IMR-90 (cell line): Measurements from ENCODE around the gene MRS2. TPM values are rescaled to one million over a fixed set of nuclear protein-coding genes. Genes with fewer than 3 reads are reported as not detected.
"Not testable (repeated sequence)": the region's sequence is repeated elsewhere in the genome, so short reads cannot be mapped to it uniquely, and the experiment has no call there.

Experiments used
- ATAC-seq: fragments of 200-7000 bp; cut with Tn5 transposase; 2 replicates; pipeline ENCODE4 v1.9.1; 2020; ENCODE audit warnings: low read depth, mild to moderate bottlenecking, moderate library complexity
- BruUV-seq: library from RNA; stranded (reverse); fragments of 400-500 nt; replicated peaks from 2 replicates; lab custom pipeline; 2021; lab: Mats Ljungman, UMichigan
- CTCF ChIA-PET: fragments of 300-600 bp; formaldehyde crosslinking; extraction: SDS; loops from one replicate; lab custom pipeline; 2021; ENCODE audit warnings: antibody characterized with exemption; lab: Yijun Ruan, JAX
- POLR2A ChIA-PET: fragments of 300-600 bp; sonication (Branson Sonifier 250); formaldehyde crosslinking; loops from one replicate; lab custom pipeline; 2022; ENCODE audit warnings: antibody characterized with exemption; ENCODE audit not compliant: unreplicated experiment; lab: Charles Lee
- DNase-seq: peaks from one replicate; pipeline ENCODE4 v3.0.0; 2013
- H2AFZ ChIP-seq: replicated peaks from 2 replicates; pipeline ENCODE3; 2013; ENCODE audit warnings: low read length, mild to moderate bottlenecking; ENCODE audit not compliant: poor library complexity
- H2AK5ac ChIP-seq: 2 replicates; pipeline ENCODE4 v1.6.1; 2013; ENCODE audit warnings: low read depth, low read length, inconsistent platforms
- H2AK9ac ChIP-seq: replicated peaks from 2 replicates; pipeline ENCODE3; 2013; ENCODE audit warnings: mild to moderate bottlenecking, low read depth, low read length, moderate library complexity; ENCODE audit not compliant: poor library complexity
- H2BK120ac ChIP-seq: 2 replicates; pipeline ENCODE4 v1.6.1; 2013; ENCODE audit warnings: low read depth, low read length, inconsistent platforms
- H2BK15ac ChIP-seq: 3 replicates; pipeline ENCODE4 v1.6.1; 2013; ENCODE audit warnings: low read depth, low read length, inconsistent platforms
- H2BK20ac ChIP-seq: 2 replicates; pipeline ENCODE4 v1.6.1; 2013; ENCODE audit warnings: low read depth, mild to moderate bottlenecking, inconsistent platforms, low read length, moderate library complexity
- H2BK5ac ChIP-seq: 2 replicates; pipeline ENCODE4 v1.6.1; 2013; ENCODE audit warnings: mild to moderate bottlenecking, low read depth, low read length, inconsistent platforms; ENCODE audit not compliant: poor library complexity, severe bottlenecking
- H3K14ac ChIP-seq: replicated peaks from 2 replicates; pipeline ENCODE4 v1.6.1; 2013; ENCODE audit warnings: low read depth, low read length, inconsistent platforms
- H3K18ac ChIP-seq: 2 replicates; pipeline ENCODE4 v1.6.1; 2013; ENCODE audit warnings: low read depth, low read length, control low read depth
- H3K23ac ChIP-seq: 2 replicates; pipeline ENCODE4 v1.6.1; 2013; ENCODE audit warnings: low read depth, low read length, inconsistent platforms
- H3K27ac ChIP-seq: 2 replicates; pipeline ENCODE4 v1.5.1; 2013; ENCODE audit warnings: mild to moderate bottlenecking, control low read depth, low read length; ENCODE audit not compliant: insufficient read depth
- H3K27me3 ChIP-seq: 2 replicates; pipeline ENCODE4 v1.6.1; 2013; ENCODE audit warnings: low read length; ENCODE audit not compliant: control insufficient read depth, insufficient read depth
- H3K36me3 ChIP-seq: 2 replicates; pipeline ENCODE4 v1.6.1; 2013; ENCODE audit warnings: low read length, mixed read lengths; ENCODE audit not compliant: control insufficient read depth, insufficient read depth
- H3K4ac ChIP-seq: 2 replicates; pipeline ENCODE4 v1.6.1; 2013; ENCODE audit warnings: low read depth, low read length, inconsistent platforms
- H3K4me1 ChIP-seq: 2 replicates; pipeline ENCODE4 v1.6.1; 2013; ENCODE audit warnings: low read length, mixed read lengths; ENCODE audit not compliant: control insufficient read depth, insufficient read depth
- H3K4me2 ChIP-seq: 2 replicates; pipeline ENCODE4 v1.6.1; 2013; ENCODE audit warnings: low read depth, mild to moderate bottlenecking, control low read depth, low read length, moderate library complexity
- H3K4me3 ChIP-seq: 2 replicates; pipeline ENCODE4 v1.5.1; 2013; ENCODE audit warnings: low read depth, mild to moderate bottlenecking, control low read depth, low read length, moderate library complexity; ENCODE audit not compliant: insufficient read depth
- H3K56ac ChIP-seq: 2 replicates; pipeline ENCODE4 v1.6.1; 2013; ENCODE audit warnings: low read length, inconsistent platforms; ENCODE audit not compliant: insufficient read depth; ENCODE audit errors: extremely low read depth
- H3K79me1 ChIP-seq, 2 experiments: 2 replicates each; pipeline ENCODE4 v1.6.1; 2013; ENCODE audit warnings: low read length in 2 of 2, inconsistent platforms in 1 of 2, low read depth in 1 of 2
- H3K9ac ChIP-seq: 2 replicates; pipeline ENCODE4 v1.6.1; 2013; ENCODE audit warnings: low read depth, low read length, control low read depth
- H3K9me1 ChIP-seq: 2 replicates; pipeline ENCODE4 v1.6.1; 2013; ENCODE audit warnings: low read length, inconsistent platforms; ENCODE audit not compliant: insufficient read depth
- H3K9me3 ChIP-seq: 2 replicates; pipeline ENCODE4 v1.6.1; 2013; ENCODE audit warnings: low read length; ENCODE audit not compliant: control insufficient read depth, insufficient read depth
- H4K20me1 ChIP-seq: 2 replicates; pipeline ENCODE4 v1.6.1; 2013; ENCODE audit warnings: low read length, inconsistent platforms; ENCODE audit not compliant: insufficient read depth
- H4K5ac ChIP-seq: 2 replicates; pipeline ENCODE4 v1.6.1; 2013; ENCODE audit warnings: mild to moderate bottlenecking, low read depth, low read length, control low read depth
- H4K8ac ChIP-seq, 2 experiments: 2 replicates each; pipeline ENCODE4 v1.6.1; 2013; ENCODE audit warnings: low read depth in 2 of 2, low read length in 2 of 2, control low read depth in 1 of 2, inconsistent platforms in 1 of 2
- H4K91ac ChIP-seq: 2 replicates; pipeline ENCODE4 v1.6.1; 2013; ENCODE audit warnings: low read depth, low read length, inconsistent platforms; ENCODE audit not compliant: insufficient read depth
- WGBS, 2 experiments: methylation state at CpG; one replicate each; pipeline versions ENCODE4 v1.1.5 to v1.1.7; 2013; ENCODE audit warnings: missing lambda C conversion rate in 2 of 2; ENCODE audit not compliant: insufficient read length in 1 of 2; ENCODE audit errors: extremely low coverage in 2 of 2; 5-methylcytosine and 5-hydroxymethylcytosine counted together
- dilution Hi-C: fragments of 300-500 bp; cut with HindIII; formaldehyde crosslinking; loops from one replicate; pipeline ENCODE4 v1.14.3; 2018; ENCODE audit warnings: low sequenced_read_pairs; ENCODE audit not compliant: unreplicated experiment
- in situ Hi-C: fragments of 300-500 bp; cut with MboI; formaldehyde crosslinking; loops from 3 replicates; pipeline ENCODE4 v1.14.3; 2019; ENCODE audit warnings: low sequenced_read_pairs, inconsistent platforms, mixed read lengths
- intact Hi-C: fragments of 100-400 bp; cut with micrococcal nuclease; formaldehyde crosslinking; loops from 2 replicates; pipeline ENCODE4 v1.10.0; 2022
- polyA plus RNA-seq, 3 experiments: library from polyadenylated mRNA; depleted of rRNA; stranded (reverse); fragments of >200 nt; gene quantifications; 2 replicates each; pipeline ENCODE4 v1.2.3, GENCODE V29; 2012; ENCODE audit warnings: low replicate concordance in 1 of 3
- total RNA-seq: library from RNA; depleted of rRNA; stranded (reverse); fragments of >200 nt; gene quantifications from 2 replicates; pipeline ENCODE4 v1.2.3, GENCODE V29; 2012

Gene MRS2
- total and polyA plus RNA-seq, 2 of the 4 experiments (the other 2 are of a cell fraction): 8.8 to 11.1 TPM

GRCh38 chr6:24414531-24414930 is 11.8 kb downstream of the MRS2 start:
- H2BK20ac ChIP-seq, H2BK15ac ChIP-seq, H3K4me1 ChIP-seq, H3K4me2 ChIP-seq, intact Hi-C loops, H3K23ac ChIP-seq, H2AK9ac ChIP-seq, H2BK5ac ChIP-seq, H4K8ac ChIP-seq, H4K5ac ChIP-seq, DNase-seq, H3K27ac ChIP-seq, in situ Hi-C loops, H3K27me3 ChIP-seq, dilution Hi-C loops, H2BK120ac ChIP-seq, H3K9ac ChIP-seq, H3K4me3 ChIP-seq, H3K9me3 ChIP-seq, H4K91ac ChIP-seq, H4K20me1 ChIP-seq, H3K79me1 ChIP-seq, POLR2A ChIA-PET, H3K4ac ChIP-seq, H3K9me1 ChIP-seq, H2AFZ ChIP-seq, BruUV-seq, H2AK5ac ChIP-seq, H3K18ac ChIP-seq, CTCF ChIA-PET, ATAC-seq, H3K14ac ChIP-seq, H3K56ac ChIP-seq: not testable (repeated sequence)
- no CpG with 5 or more reads among the region's 15 CpGs for WGBS, 2 experiments
- H3K36me3 ChIP-seq: peaks cover 30% of the 10 kb centered on the region
